Right ventricle myocardium superior (tissue), 1 donor: ENCODE results near the gene XPA. TPM values are rescaled to one million over a fixed set of nuclear protein-coding genes. Genes with fewer than 3 reads are reported as not detected.
"Not testable (repeated sequence)": the region's sequence is repeated elsewhere in the genome, so short reads cannot be mapped to it uniquely, and the experiment has no call there.

Experiments
- ATAC-seq: fragments of 200-7000 bp; cut with Tn5 transposase; one replicate; pipeline ENCODE4 v1.9.1; 2020; ENCODE audit warnings: mild to moderate bottlenecking; ENCODE audit not compliant: poor library complexity
- DNase-seq: peaks from one replicate; pipeline ENCODE4 v3.0.0-alpha.2; 2020
- intact Hi-C: fragments of 100-400 bp; cut with DNase I; formaldehyde crosslinking; loops from one replicate; pipeline ENCODE4 v1.11.2; 2022
- total RNA-seq: library from RNA; stranded (reverse); fragmentation: NEBNext Ultra II Directional; extraction: Animal tissue kit (Norgen Biotek cat#: 25700); gene quantifications from one replicate; pipeline ENCODE4 v1.2.1, GENCODE V29; 2021
- donor health status: DM: no; HTN: yes; CAD: no; lungs with severe emphysema.

Gene XPA
- total RNA-seq, 1 donor from 2014 or later: 5.8 TPM

GRCh38 chr9:97705354-97705950 lies 8.3 kb upstream of the XPA start:
- ATAC-seq: no peak
- no peak for DNase-seq
- intact Hi-C loops: no loop called here

GRCh38 chr9:97704851-97705250 lies 7.7 kb upstream of the XPA start:
- intact Hi-C loops: no loop called here
- ATAC-seq: no peak
- DNase-seq: no peak

- ATAC-seq (no peak), DNase-seq (no peak)
- intact Hi-C loops: no loop called here
Measured at GRCh38 chr9:97704345-97704677, 7.2 kb upstream of the XPA start.

GRCh38 chr9:97703437-97704344 lies 6.6 kb upstream of the XPA start:
- intact Hi-C loops: no loop called here
- ATAC-seq (no peak), DNase-seq (no peak)

- ATAC-seq, DNase-seq, intact Hi-C loops: not testable (repeated sequence)
Measured at GRCh38 chr9:97699824-97700223, 2.7 kb upstream of the XPA start.

- ATAC-seq, intact Hi-C loops: not testable (repeated sequence)
- peak; percentile 50 for DNase-seq
Measured at GRCh38 chr9:97699281-97699680, 2.1 kb upstream of the XPA start.

GRCh38 chr9:97698865-97699264 lies 1.7 kb upstream of the XPA start:
- intact Hi-C loops: no loop called here
- ATAC-seq (no peak), DNase-seq (no peak)

GRCh38 chr9:97697837-97698236 lies 697 bp upstream of the XPA start:
- ATAC-seq: no peak
- DNase-seq: no peak
- intact Hi-C loops: no loop called here

- DNase-seq: no peak
- intact Hi-C loops: no loop called here
- no peak for ATAC-seq
Measured at GRCh38 chr9:97695995-97696802, 941 bp downstream of the XPA start.

- ATAC-seq: no peak
- intact Hi-C loops: no loop called here
- DNase-seq: no peak
Measured at GRCh38 chr9:97695390-97695789, 1.8 kb downstream of the XPA start.

- no peak for ATAC-seq
- intact Hi-C loops: no loop called here
Measured at GRCh38 chr9:97694769-97695168, 2.4 kb downstream of the XPA start.

GRCh38 chr9:97689401-97690180 lies 7.5 kb downstream of the XPA start:
- intact Hi-C loops: no loop called here
- ATAC-seq: no peak
- no peak for DNase-seq

More at GRCh38 chr9:97694769-97695168, 2.4 kb downstream of the XPA start:
- no peak for DNase-seq

GRCh38 chr9:97688654-97689053 lies 8.5 kb downstream of the XPA start:
- no peak for DNase-seq
- intact Hi-C loops: no loop called here
- ATAC-seq: no peak

- ATAC-seq (no peak), DNase-seq (no peak)
- intact Hi-C loops: no loop called here
Measured at GRCh38 chr9:97682242-97682641, 14.9 kb downstream of the XPA start.

- intact Hi-C loops: no loop called here
- no peak for DNase-seq
- no peak for ATAC-seq
Measured at GRCh38 chr9:97675655-97676054, 21.5 kb downstream of the XPA start.

GRCh38 chr9:97673922-97674321 lies 23.2 kb downstream of the XPA start:
- intact Hi-C loops: no loop called here
- no peak for DNase-seq
- no peak for ATAC-seq

- intact Hi-C loops: no loop called here
- no peak for DNase-seq
- ATAC-seq: no peak
Measured at GRCh38 chr9:97672403-97672802, 24.7 kb downstream of the XPA start.

- intact Hi-C loops: no loop called here
- ATAC-seq (no peak), DNase-seq (no peak)
Measured at GRCh38 chr9:97670586-97670985, 26.6 kb downstream of the XPA start.

- intact Hi-C loops: no loop called here
- no peak for DNase-seq
- no peak for ATAC-seq
Measured at GRCh38 chr9:97668485-97668884, 28.7 kb downstream of the XPA start.
